IMR-90 (cell line): ENCODE results near the gene CDC42BPG.

Experiments
- BHLHE40 ChIP-seq: fragments of 150-350 bp; IDR thresholded peaks from 2 replicates; pipeline ENCODE4 v1.6.1; 2016; ENCODE audit warnings: mild to moderate bottlenecking, low read depth, low read length
- CEBPB ChIP-seq: IDR thresholded peaks from 2 replicates; pipeline ENCODE4 v1.6.1; 2012; ENCODE audit warnings: low read depth, low read length, improper control_type of control experiment
- CHD1 ChIP-seq: IDR thresholded peaks from 2 replicates; pipeline ENCODE4 v1.6.1; 2012; ENCODE audit warnings: low read depth, low read length, improper control_type of control experiment
- FOS ChIP-seq: fragments of 150-350 bp; IDR thresholded peaks from 2 replicates; pipeline ENCODE4 v1.6.1; 2016; ENCODE audit warnings: low read depth, low read length
- MAFK ChIP-seq: IDR thresholded peaks from 2 replicates; pipeline ENCODE4 v1.6.1; 2012; ENCODE audit warnings: low read depth, low read length, improper control_type of control experiment
- MXI1 ChIP-seq: IDR thresholded peaks from 2 replicates; pipeline ENCODE4 v1.6.1; 2012; ENCODE audit warnings: low read depth, mild to moderate bottlenecking, low read length, moderate library complexity, borderline replicate concordance
- POLR2A ChIP-seq: IDR thresholded peaks from 2 replicates; pipeline ENCODE4 v1.6.1; 2012; ENCODE audit warnings: mild to moderate bottlenecking, low read depth, low read length
- RAD21 ChIP-seq: IDR thresholded peaks from 2 replicates; pipeline ENCODE4 v1.6.1; 2012; ENCODE audit warnings: low read length, improper control_type of control experiment
- RCOR1 ChIP-seq: IDR thresholded peaks from 2 replicates; pipeline ENCODE4 v1.6.1; 2012; ENCODE audit warnings: mild to moderate bottlenecking, low read length, improper control_type of control experiment; ENCODE audit not compliant: insufficient replicate concordance
- RFX5 ChIP-seq: IDR thresholded peaks from 2 replicates; pipeline ENCODE4 v1.8.0; 2012; ENCODE audit warnings: low read depth, mild to moderate bottlenecking, low read length, moderate library complexity
- SMC3 ChIP-seq: fragments of 150-350 bp; IDR thresholded peaks from 2 replicates; pipeline ENCODE4 v1.6.1; 2016; ENCODE audit warnings: low read depth, mild to moderate bottlenecking, antibody characterized with exemption, low read length, moderate library complexity
- TF ChIP-seq, protein P1 (sequence below): conservative IDR thresholded peaks from 2 replicates; pipeline ENCODE4 v1.5.1; 2012; ENCODE audit warnings: mild to moderate bottlenecking, low read depth, low read length, improper control_type of control experiment
- TF ChIP-seq, protein P2 (sequence below): fragments of 150-350 bp; IDR thresholded peaks from 2 replicates; pipeline ENCODE4 v1.6.1; 2016; ENCODE audit warnings: low read depth, mild to moderate bottlenecking, low read length, moderate library complexity, borderline replicate concordance

DNA sequence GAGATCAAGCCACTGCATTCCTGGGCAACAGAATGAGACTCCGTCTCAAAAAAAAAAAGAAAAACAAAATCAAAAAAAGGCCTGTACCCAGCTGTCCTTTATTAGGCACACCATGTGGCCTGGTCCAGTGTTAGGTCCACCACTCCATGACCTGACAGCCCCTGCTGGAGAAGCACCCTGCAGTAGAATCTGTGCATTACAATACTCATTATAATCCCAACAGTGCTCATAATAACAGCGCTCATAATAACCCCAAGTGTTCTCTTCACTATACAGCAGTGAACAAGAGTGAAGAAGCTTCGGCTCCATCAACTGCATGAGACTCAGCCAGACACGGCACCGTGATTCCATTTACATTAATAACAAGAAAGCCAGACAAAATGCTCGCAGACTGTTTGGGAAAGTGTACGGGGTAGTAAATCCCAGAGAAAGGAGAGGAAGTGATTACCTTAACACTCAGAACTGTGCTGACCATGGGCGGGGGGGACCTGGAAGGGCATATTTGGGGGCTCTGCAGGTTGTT is 42.8 kb upstream of the CDC42BPG start:
- TF ChIP-seq, protein P1, sequence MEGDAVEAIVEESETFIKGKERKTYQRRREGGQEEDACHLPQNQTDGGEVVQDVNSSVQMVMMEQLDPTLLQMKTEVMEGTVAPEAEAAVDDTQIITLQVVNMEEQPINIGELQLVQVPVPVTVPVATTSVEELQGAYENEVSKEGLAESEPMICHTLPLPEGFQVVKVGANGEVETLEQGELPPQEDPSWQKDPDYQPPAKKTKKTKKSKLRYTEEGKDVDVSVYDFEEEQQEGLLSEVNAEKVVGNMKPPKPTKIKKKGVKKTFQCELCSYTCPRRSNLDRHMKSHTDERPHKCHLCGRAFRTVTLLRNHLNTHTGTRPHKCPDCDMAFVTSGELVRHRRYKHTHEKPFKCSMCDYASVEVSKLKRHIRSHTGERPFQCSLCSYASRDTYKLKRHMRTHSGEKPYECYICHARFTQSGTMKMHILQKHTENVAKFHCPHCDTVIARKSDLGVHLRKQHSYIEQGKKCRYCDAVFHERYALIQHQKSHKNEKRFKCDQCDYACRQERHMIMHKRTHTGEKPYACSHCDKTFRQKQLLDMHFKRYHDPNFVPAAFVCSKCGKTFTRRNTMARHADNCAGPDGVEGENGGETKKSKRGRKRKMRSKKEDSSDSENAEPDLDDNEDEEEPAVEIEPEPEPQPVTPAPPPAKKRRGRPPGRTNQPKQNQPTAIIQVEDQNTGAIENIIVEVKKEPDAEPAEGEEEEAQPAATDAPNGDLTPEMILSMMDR = no peak
- no peak for TF ChIP-seq POLR2A
- TF ChIP-seq MXI1 = no peak
- TF ChIP-seq MAFK = no peak
- TF ChIP-seq RCOR1 = no peak
- no peak for TF ChIP-seq RFX5
- no peak for TF ChIP-seq FOS
- TF ChIP-seq SMC3 = no peak
- no peak for TF ChIP-seq RAD21
- no peak for TF ChIP-seq CEBPB
- no peak for TF ChIP-seq BHLHE40
- TF ChIP-seq CHD1 = no peak
- TF ChIP-seq, protein P2, sequence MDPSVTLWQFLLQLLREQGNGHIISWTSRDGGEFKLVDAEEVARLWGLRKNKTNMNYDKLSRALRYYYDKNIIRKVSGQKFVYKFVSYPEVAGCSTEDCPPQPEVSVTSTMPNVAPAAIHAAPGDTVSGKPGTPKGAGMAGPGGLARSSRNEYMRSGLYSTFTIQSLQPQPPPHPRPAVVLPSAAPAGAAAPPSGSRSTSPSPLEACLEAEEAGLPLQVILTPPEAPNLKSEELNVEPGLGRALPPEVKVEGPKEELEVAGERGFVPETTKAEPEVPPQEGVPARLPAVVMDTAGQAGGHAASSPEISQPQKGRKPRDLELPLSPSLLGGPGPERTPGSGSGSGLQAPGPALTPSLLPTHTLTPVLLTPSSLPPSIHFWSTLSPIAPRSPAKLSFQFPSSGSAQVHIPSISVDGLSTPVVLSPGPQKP = no peak
